ENCODE results near the gene PLBD2. TPM values are rescaled to one million over a fixed set of nuclear protein-coding genes. Genes with fewer than 3 reads are reported as not detected.
A peak's percentile ranks its signal among the peaks of the same experiment; 100 is the strongest.

The PLBD2 gene
- 14.3 and 22.8 TPM in 2 replicates for total RNA-seq (2014; rRNA removed; shearing (Covaris generic))

- peak; percentile 83 for DNase-seq (ENCODE audit: low read depth)
Measured at GRCh38 chr12:113358381-113359132, at the start of gene PLBD2. Gene PLBD2 (plus strand): TSS chr12:113358587. CDS start chr12:113358601, 14 bp downstream.

GRCh38 chr12:113310489-113310888, 47.9 kb upstream of the PLBD2 start:
- no peak for DNase-seq (ENCODE audit: low read depth)

GRCh38 chr12:113314121-113314529, 44.3 kb upstream of the PLBD2 start:
- DNase-seq (ENCODE audit: low read depth) = no peak

- DNase-seq (ENCODE audit: low read depth) = no peak
Measured at GRCh38 chr12:113315358-113315757, 43.0 kb upstream of the PLBD2 start.

- no peak for DNase-seq (ENCODE audit: low read depth)
Measured at GRCh38 chr12:113316155-113316554, 42.2 kb upstream of the PLBD2 start.

GRCh38 chr12:113317122-113317521, 41.3 kb upstream of the PLBD2 start:
- no peak for DNase-seq (ENCODE audit: low read depth)

- no peak for DNase-seq (ENCODE audit: low read depth)
Measured at GRCh38 chr12:113318046-113318656, 40.2 kb upstream of the PLBD2 start.

- no peak for DNase-seq (ENCODE audit: low read depth)
Measured at GRCh38 chr12:113318900-113319628, 39.3 kb upstream of the PLBD2 start.

- DNase-seq (ENCODE audit: low read depth) = no peak
Measured at GRCh38 chr12:113320401-113320800, 38.0 kb upstream of the PLBD2 start.

GRCh38 chr12:113322343-113322742, 36.0 kb upstream of the PLBD2 start:
- DNase-seq (ENCODE audit: low read depth) = peak; percentile 73

- peak; percentile 7 for DNase-seq (ENCODE audit: low read depth)
Measured at GRCh38 chr12:113325916-113326315, 32.5 kb upstream of the PLBD2 start.

GRCh38 chr12:113326775-113327395, 31.5 kb upstream of the PLBD2 start:
- DNase-seq (ENCODE audit: low read depth) = no peak

GRCh38 chr12:113328368-113328889, 30.0 kb upstream of the PLBD2 start:
- no peak for DNase-seq (ENCODE audit: low read depth)

- peak; percentile 84 for DNase-seq (ENCODE audit: low read depth)
Measured at GRCh38 chr12:113329022-113329790, 29.2 kb upstream of the PLBD2 start.

GRCh38 chr12:113329791-113330417, 28.5 kb upstream of the PLBD2 start:
- peak; percentile 15 for DNase-seq (ENCODE audit: low read depth)

- no peak for DNase-seq (ENCODE audit: low read depth)
Measured at GRCh38 chr12:113330505-113330904, 27.9 kb upstream of the PLBD2 start.

- no peak for DNase-seq (ENCODE audit: low read depth)
Measured at GRCh38 chr12:113332688-113333417, 25.5 kb upstream of the PLBD2 start.

GRCh38 chr12:113333418-113333750, 25.0 kb upstream of the PLBD2 start:
- DNase-seq (ENCODE audit: low read depth) = no peak

- no peak for DNase-seq (ENCODE audit: low read depth)
Measured at GRCh38 chr12:113333877-113334785, 24.3 kb upstream of the PLBD2 start.
